NCI-H1436 (cell line): Measurements from ENCODE around the gene ACIN1.
"Not testable (repeated sequence)": the region's sequence is repeated elsewhere in the genome, so short reads cannot be mapped to it uniquely, and the experiment has no call there.

Experiments
- DNase-seq: peaks from one replicate; lab custom pipeline; 2025; lab: John Stamatoyannopoulos, UW

Gene ACIN1

GRCh38 chr14:23122086-23122485 is 27.1 kb upstream of the ACIN1 start:
- DNase-seq = no peak

DNA sequence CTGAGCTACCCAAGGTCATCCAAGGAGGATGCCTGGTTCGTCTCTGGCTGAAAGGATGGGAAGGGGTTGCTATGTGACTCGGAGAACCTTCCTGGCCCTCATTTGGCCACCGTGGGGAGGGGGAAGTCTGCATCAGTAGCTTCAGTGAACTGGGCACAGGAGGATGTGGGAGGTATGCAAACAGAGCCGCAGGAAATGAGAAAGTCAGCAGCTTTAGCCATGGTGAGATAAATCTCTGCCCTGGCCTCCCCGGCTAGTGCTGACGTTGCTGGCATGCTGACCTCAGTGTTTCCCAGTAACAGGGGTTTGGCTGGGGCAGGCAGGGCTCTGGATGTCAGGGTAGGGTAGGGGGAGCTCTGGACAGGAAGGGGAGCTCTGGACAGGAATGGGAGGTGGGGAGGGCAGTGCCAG is 26.4 kb upstream of the ACIN1 start:
- DNase-seq = no peak

DNA sequence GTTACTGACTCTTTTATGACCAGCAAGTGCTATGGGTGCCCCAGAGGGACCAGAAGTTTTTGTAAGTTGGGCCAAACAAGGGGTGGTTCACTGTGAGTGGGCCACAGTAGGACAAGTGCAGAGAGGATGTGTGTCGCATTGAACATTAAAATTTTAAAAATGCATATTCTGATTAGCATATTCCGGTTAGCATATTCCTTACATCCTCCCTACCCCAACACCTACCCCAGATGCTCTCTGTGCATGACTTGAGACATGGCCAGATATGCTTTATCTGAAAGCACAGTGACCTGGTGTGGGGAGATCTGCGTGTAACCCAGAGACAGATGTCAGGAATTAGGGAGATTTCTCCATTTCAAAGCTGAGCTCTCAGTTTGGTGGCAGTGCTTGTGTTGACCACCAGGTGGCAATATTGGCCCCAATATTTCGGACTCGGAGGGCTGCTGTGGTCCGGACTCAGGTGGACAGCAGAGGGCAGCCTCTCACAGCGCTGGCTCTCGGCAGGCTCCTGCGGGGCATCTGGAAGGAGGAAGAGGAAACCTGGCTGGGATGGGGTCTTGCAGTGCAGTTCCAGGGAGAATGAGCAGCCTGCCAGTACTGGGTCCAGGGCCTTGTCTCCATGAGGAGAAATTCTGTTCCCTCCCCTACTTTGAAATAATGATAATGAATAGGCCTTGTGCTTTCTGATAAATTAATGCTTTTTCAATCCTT is 25.8 kb upstream of the ACIN1 start:
- peak; percentile 86 for DNase-seq

DNA sequence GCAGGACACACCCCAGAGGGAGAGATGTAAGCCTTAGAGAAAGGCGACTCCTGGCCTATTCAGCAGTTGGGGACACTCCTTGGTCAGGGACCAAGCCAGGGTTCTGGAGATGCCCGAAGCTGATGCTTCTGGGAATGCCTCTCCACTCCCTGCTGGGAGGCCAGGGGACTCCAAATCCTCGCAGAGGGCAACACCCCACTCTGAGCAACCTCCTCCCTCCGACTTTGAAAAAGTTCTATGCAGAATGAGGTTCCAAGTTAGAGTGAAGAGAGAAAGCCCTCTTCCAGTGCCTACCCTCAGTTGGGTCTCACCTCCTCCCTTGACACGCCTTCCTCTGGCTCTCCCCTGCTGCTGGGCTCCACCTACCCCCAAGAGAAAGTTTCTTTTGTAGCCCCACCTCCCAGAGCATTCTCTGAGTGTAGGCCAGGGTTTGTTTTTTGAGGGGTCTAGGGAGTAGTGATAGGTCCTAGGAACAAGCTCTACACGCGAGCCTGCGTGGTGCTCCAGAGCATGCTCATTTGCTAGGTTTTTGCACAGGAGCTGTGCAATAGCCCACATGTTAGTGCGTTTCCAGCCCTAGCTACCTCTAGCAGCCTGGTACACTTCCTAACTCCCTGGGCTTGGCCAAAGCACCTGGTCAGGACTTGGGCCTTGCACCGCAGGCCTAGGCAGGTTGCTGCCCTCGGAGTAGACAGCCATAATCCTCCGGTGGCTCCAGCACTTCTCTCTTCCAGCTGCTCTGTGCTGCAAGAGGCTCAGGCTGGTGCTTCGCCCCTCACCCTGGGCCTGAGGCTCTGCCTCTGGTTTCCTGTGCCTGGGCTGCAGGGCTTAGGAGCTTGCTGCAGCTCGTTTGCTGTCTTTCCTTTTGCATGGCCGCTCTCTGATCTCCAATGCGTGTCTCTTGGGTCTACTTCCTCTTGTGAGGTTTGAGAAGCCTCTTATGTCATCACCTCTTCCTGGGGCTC is 24.7 kb upstream of the ACIN1 start:
- DNase-seq = no peak

DNA sequence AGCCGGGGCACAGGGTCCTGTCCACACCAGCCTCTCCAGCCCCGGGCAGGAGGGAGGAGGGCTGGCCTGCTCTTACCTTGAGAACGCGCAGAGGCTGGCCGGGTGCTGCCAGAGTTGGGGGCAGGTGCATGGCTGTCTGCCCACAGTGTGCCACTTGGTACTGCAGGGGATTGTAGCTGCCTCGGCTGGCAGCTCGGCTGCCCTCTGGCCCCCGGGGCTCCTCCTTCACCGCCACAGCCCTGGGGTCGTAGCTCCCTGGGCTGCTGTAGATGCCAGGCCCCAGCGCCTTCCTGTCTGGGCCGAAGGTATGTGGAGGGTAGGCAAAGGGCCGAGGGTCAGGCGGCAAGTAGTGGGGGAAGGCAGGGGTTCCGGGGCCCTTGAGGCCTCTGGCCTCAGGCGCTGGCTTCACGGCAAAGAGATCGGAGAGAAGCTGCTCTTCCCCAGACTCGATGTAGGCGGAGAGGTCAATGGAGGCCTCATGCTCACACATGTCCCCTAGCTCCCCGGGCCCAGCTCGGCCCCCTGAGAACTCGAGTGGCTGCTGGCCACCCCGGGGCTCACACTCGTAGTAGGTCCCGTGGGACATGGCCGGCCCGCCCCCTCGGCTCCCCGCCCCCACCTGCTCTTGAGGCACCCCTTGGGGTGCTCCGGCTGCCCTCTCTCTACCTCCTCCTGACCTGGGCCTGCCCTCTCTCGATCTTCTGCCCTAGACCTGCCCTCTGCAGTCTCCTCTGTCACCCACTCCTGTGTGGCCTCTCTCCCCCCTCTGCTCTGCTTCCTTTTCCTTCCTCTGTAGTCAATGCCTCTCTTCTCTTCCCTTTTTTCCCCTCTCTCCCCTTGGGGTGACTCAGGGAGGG is 23.8 kb upstream of the ACIN1 start, which contains the start of gene CEBPE:
Gene CEBPE, minus strand, starts transcription at position 750 of the 857 bp plus-strand sequence. Its CDS starts 164 bp downstream, at position 586.
- DNase-seq = no peak

DNA sequence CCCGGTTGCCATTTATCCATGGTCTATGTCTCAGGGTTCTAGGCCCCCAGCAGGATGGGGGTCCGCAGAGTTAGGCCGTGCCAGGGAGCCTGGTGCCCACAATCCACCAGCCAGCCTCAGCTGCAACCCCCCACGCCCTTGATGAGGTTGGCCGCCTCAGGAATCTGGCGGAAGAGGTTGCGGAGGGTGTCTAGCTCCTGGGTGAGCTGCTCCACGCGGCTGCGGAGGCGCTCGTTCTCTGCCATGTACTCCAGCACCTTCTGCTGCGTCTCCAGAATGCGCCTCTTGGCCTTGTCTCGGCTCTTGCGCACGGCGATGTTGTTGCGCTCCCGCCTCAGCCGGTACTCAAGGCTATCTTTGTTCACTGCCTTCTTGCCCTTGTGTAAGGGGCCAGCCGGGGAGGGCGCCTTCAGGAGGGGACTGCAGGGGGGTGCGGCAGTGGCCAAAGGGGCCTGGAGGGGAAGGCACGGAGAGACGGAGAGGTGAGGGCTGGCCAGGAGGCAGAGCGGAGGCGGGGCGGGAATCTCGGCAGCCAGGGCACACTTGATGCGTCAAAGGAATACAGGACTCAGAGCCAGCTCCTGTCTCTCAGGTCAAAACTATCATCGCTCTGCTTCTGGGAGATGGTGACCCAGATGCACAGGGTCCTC is 22.6 kb upstream of the ACIN1 start:
- DNase-seq = no peak

- DNase-seq = no peak
These were observed 21.0 kb upstream of the ACIN1 start for GRCh38 chr14:23115918-23116317.

DNA sequence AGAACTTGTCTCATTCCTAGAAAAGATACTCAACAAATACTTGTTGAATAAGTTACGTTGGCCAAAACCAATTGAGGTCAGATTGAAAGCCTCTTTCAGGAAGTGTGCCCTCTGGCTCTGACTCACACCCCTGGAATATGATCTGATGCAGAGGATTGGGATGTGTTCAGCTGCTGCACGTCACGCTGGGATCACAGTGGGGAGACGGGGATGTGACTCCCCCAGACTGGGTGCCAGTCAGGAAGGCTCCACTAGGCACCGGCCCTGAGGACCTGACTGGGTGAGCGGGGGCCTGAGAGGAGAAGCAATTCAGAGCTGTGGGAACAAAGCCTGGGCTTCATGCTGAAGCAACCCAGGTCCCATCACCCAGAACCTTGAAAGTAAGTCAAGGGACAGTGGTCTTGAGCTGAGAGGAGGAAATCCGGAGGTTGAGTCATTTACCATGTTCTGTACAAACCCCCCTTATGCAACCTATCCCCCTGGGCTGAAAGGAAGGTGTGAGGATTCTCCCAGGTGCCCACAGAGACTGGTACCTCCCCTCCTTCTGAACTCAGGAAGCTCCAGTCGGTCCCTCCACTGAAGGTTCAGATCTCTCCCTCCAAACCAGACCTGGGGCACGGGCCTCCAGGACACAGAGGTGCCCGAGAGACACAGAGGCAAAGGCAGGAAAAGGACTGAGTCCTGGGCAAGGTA is 20.2 kb upstream of the ACIN1 start:
- no peak for DNase-seq

DNA sequence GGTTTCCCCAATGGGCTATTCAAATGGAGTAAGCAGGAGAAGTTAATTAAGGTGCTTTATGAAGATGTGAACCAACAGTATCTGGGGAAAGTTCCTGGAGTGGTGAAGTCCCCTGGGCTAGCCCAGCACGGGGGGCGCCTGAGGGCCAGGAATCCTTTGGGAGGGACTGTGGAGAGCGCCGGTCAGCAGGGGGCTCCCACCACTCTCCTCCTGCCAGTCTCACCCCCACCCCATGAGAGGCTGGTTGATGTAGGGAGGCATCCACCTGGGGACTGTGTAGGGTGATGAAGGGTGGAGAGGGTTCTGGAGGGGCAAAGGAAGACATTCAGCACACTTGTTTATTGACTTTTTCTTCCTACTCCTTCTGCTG is 19.7 kb upstream of the ACIN1 start:
- DNase-seq = no peak

DNA sequence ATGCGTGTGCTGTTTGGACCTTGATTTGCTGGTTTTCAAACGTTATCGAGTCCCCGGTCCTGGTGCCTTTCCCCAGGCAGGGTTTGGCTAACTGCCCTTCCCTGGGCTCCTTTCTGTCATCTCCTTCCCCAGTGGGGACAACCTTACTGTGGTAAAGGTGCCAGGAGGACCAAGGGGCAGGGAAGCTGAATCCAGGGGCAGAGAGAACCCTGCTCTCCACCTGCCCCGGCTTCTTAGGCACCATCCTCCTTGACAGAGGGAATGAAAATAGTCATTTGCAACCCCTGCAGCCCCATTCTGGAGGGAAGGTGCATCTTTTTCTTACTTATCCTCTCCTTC is 19.2 kb upstream of the ACIN1 start:
- DNase-seq = no peak

- no peak for DNase-seq
These were observed 18.6 kb upstream of the ACIN1 start for GRCh38 chr14:23113431-23114119.

DNA sequence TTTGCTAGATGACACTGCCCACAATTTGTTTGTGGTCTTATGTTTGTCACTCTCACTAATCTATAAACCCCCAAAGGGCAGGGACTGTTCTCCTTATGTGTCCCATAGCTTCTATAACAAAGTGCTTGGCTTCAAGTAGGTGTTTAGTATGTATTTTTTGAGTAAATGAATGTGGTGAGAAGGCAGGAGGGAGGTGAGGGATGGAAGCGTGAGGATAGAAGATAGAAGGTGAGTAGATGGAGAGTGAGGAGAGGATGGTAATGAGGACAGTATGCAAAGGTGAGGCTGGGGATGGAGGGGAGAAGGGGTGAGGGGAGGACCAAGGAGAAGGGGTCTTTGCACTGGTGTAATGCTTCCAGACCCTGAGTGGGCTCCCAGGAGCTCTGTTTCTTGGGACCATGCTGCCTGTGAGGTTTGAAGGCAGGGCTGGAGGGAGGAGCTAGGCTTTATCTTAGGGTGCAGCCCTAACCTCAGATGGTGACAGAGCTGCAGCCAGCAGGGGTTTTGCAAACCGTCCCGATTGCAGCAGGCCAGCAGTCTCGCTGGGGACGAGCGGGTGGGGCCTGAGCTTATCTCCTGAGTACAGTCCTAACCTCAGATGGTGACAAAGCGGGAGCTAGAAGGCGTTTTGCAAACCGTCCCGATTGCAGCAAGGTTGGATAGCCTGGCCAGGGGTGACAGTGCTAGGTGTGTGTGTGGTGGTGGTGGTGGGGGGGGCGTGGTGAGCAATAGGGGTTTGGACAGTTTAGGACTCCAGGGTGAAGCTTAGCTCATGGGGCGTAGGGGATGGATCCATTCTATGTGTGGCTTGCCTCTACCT is 17.6 kb upstream of the ACIN1 start:
- DNase-seq = no peak

- DNase-seq = no peak
These were observed 15.8 kb upstream of the ACIN1 start for GRCh38 chr14:23110579-23111365.

GRCh38 chr14:23109769-23110168 is 14.8 kb upstream of the ACIN1 start:
- DNase-seq = no peak

- DNase-seq = not testable (repeated sequence)
These were observed 13.2 kb upstream of the ACIN1 start for GRCh38 chr14:23108169-23108568.

- not testable (repeated sequence) for DNase-seq
These were observed 12.7 kb upstream of the ACIN1 start for GRCh38 chr14:23107620-23108019.

- no peak for DNase-seq
These were observed 11.8 kb upstream of the ACIN1 start for GRCh38 chr14:23106747-23107045.

DNA sequence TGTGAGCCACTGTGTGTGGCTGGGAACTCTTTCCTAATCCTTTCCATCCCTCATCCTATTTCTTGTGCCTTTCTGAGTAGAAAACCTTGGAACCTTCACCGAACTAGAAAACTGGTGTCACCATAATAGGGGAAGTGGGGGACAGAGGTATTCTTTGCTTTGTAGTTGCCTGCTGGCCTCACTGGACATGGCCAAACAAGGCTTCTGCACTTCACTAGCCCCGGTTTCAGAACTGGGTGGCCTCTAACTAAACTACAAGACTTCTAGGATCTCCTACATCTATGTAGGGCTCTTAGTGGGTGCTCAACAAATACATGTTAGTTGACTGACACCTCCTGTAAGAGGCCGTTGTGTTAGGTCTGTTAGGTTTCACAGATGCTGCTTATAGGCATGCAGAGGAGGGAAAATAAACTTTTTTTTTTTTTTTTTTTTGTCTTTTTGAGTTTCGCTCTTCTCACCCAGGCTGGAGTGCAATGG is 10.4 kb upstream of the ACIN1 start:
- DNase-seq = no peak
